Left renal pelvis (tissue), 4 donors: Measurements from ENCODE around the gene KIF25. TPM values are rescaled to one million over a fixed set of nuclear protein-coding genes. Genes with fewer than 3 reads are reported as not detected.

Experiments
- DNase-seq, 4 donors: peaks; one replicate each; pipeline ENCODE4 v3.0.0-alpha.2; 2013; ENCODE audit warnings: low read depth in 4 of 4, low spot score in 3 of 4
- polyA plus RNA-seq, 4 donors: library from polyadenylated mRNA; unstranded; fragments of 120-200 nt; gene quantifications; one replicate each; pipeline ENCODE4 v1.2.1, GENCODE V29; 2013; ENCODE audit not compliant: insufficient read length in 4 of 4

The KIF25 gene, protein sequence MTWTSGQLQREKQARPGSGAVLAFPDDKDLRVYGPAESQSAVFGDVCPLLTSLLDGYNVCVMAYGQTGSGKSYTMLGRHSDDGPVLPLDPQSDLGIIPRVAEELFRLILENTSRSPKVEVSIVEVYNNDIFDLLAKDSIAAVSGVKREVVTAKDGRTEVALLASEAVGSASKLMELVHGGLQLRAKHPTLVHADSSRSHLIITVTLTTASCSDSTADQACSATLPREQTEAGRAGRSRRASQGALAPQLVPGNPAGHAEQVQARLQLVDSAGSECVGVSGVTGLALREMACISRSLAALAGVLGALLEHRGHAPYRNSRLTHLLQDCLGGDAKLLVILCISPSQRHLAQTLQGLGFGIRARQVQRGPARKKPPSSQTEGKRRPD
- polyA plus RNA-seq, result under 1 TPM; 0.14 to 0.87 (median 0.83) TPM

GRCh38 chr6:167997642-167998041 is at the start of gene KIF25:
TSS of gene KIF25 (plus strand) at chr6:167997671. CDS start at chr6:168029586, 31,915 bp downstream.
- no peak for DNase-seq

GRCh38 chr6:167947716-167948115 is 49.8 kb upstream of the KIF25 start:
- no peak for DNase-seq

DNA sequence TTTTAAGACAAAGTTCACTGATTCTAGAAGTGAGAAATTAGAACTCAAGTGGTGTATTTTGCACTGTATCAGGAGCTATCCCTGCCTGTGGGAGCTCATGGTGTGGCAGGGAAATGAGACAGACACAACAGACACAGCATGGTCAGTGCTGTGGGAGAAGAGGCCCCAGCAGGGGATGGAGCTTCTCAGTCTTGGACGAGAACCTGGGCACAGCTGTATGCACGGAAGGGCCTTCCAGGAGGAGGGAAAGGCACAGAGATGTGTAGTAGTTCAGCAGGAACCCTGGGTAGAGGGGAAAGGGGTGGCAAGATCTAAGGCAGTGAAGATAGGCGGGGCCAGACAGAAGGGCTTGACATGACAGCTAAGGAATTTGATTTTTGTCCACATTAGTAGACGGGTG is 48.8 kb upstream of the KIF25 start:
- DNase-seq, result no peak

GRCh38 chr6:167949121-167949684 is 48.3 kb upstream of the KIF25 start:
- no peak for DNase-seq

DNA sequence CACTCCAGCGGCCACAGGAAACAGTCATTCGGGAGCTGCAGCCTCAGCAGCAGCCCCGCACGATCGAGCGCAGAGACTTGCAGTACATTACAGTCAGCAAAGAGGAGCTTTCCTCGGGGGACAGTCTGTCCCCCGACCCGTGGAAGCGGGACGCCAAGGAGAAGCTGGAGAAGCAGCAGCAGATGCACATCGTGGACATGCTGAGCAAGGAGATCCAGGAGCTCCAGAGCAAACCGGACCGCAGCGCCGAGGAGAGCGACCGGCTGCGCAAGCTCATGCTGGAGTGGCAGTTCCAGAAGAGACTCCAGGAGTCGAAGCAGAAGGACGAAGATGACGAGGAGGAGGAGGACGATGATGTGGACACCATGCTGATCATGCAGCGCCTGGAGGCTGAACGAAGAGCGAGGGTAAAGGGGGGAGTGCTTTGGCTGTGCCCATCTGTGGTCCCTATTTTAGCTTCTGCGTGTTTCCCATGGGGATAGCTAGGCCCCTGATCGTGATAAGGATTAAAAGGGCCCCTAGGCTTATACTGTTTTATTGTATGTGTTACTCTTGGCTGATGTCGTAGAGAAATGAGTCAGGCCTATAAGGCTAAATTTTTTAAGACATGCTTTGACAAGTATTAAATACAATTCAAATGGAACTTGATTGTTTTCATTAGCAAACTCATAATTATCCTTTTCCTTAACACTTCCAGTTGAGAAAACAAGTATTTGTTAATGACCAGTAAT is 45.5 kb upstream of the KIF25 start:
- DNase-seq, result no peak

GRCh38 chr6:167952512-167952859 is 45.0 kb upstream of the KIF25 start:
- DNase-seq, result no peak

- DNase-seq, result no peak
Observed at GRCh38 chr6:167953551-167953950, 43.9 kb upstream of the KIF25 start.

- DNase-seq, result no peak
Observed at GRCh38 chr6:167954151-167954550, 43.3 kb upstream of the KIF25 start.

- no peak for DNase-seq
Observed at GRCh38 chr6:167956491-167956890, 41.0 kb upstream of the KIF25 start.

GRCh38 chr6:167956983-167957492 is 40.4 kb upstream of the KIF25 start:
- no peak for DNase-seq

DNA sequence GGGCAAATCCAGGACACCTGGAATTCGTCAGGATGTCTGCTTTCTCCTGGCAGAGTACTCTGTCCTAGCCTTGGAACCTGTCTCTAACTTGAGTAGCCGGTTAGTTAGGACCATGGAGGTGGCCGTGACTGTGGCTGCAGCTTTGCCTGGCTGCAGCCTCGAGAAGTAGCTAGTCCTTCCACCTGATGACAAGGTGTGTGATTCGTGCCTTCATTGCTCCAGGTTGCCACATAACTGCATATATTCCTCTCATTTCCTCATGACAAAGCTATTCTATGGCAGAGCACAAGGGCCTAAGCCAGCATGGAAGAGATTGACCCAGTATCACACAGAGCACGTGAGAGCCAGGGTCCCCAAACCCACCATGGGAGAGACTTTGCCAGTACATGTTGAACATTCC is 39.8 kb upstream of the KIF25 start:
- no peak for DNase-seq

DNA sequence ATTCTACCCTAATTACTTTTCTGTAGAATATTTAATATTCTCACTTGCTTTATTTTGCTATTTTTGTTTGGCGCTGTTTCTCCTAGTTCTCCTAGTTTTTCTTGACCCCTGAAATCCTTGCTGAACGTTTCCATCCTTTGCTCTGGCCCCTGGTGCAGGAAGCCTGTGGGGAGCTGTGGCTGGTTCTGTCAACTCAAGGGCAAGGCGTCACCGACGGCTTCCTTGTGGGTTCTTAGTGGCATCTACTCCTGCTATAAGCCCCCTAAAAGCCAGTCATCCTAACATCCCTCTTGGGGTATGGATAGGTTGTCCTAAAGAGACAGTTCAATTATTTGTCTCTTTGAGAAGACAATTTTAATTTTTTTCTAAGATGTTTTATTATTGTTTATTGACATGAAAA is 36.9 kb upstream of the KIF25 start:
- DNase-seq, result no peak

GRCh38 chr6:167962711-167963110 is 34.8 kb upstream of the KIF25 start:
- no peak for DNase-seq

DNA sequence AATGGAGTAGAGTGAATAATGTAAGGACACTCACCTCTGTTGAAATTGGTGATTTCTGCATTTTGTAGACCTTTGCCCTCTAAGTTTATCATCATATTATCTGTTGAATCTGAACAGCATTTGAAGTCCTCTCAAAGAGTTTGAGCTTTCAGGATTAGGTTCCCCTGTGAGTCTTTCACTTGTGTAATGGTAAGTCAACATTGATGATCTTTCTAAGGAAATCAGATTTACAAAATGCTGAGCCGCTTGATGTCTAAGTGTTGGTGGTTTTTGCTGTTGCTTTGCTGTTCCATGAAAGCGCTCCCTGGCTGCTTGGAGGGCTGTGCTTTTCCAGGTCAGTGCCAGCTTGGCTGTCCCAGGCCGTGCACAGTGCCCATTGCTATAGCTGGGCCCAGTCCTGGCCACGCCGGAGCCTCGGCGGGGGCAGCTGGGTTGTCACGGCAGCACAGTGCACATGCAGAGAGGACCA is 33.8 kb upstream of the KIF25 start:
- no peak for DNase-seq

GRCh38 chr6:167965592-167966539 is 31.6 kb upstream of the KIF25 start:
- no peak for DNase-seq

DNA sequence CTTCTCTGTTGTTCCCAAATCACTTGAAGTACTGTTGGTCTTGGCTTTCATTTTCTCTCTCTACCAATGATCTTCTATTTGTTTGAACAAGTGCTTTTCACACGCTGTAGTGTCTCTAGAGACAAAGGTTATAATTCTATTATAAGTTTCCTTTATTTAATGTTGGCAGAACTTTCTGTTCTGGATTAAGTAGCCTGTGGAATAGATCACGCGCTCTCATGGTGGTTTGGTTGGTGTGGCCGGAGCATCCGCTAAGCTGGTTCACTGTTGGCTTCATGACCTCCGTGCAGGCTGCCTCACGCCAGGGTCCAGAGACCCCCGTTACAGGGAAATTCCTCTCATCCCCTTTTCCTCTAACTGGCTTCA is 30.9 kb upstream of the KIF25 start:
- DNase-seq, result no peak

GRCh38 chr6:167968091-167968490 is 29.4 kb upstream of the KIF25 start:
- no peak for DNase-seq

- DNase-seq, result no peak
Observed at GRCh38 chr6:167970230-167970629, 27.2 kb upstream of the KIF25 start.

DNA sequence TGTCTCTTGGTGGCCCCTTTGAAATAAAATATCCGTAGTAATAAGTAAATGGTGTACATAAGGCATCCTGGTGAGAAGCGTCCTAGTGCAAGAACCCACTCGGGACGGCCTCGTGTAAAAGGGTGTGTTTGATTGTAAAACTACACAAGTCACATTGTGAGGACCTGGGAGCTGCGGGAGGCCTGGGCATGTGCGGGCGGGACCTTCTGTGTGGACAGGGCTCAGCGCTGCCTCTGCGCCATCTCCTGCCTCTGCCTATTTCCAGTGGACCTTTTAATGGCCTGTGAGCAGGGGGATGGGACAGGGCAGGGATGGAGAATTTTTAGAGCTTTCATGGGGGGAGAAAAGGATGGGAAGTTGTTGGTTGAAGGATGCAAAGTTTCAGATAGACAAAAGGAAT is 25.3 kb upstream of the KIF25 start:
- no peak for DNase-seq

DNA sequence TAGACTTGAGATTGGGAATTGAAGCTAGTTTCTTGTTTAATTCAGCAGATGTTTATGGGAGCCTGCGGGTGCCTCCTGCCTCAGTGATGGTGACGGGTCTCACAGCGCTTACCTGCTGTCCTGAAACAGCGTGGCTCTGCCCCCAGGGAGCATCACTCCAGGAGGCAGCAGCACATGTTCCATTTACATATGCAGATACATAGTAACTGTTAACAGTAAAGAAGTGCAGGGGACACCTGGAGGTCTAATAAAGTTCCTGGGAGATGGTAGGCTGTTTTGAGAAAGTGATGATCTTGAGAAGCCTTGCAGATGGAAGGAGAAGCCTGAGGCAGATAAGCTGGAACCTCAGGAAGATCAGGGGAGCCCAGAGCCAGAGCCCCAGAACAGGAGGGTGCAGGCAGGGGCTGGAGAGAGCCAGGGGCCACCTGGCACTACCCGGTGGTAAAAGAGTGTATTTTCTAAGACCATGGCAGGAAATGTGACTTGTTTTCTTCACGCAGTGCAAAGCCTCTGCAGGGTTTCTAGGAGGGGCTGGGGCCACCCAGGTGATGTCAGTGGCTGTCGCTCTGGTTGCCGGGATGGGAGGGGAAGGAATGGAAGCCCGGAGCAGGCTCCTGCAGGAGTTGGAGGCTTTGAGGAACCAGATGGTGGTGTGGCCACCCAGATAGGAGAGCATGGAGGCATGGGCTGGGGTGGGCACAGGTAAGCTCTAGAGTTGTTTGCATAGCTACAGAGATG is 24.2 kb upstream of the KIF25 start:
- no peak for DNase-seq
